ENCODE measurements around the gene HMOX1. TPM values are rescaled to one million over a fixed set of nuclear protein-coding genes. Genes with fewer than 3 reads are reported as not detected.

Gene HMOX1, protein sequence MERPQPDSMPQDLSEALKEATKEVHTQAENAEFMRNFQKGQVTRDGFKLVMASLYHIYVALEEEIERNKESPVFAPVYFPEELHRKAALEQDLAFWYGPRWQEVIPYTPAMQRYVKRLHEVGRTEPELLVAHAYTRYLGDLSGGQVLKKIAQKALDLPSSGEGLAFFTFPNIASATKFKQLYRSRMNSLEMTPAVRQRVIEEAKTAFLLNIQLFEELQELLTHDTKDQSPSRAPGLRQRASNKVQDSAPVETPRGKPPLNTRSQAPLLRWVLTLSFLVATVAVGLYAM
- total RNA-seq = 28.5 TPM

DNA sequence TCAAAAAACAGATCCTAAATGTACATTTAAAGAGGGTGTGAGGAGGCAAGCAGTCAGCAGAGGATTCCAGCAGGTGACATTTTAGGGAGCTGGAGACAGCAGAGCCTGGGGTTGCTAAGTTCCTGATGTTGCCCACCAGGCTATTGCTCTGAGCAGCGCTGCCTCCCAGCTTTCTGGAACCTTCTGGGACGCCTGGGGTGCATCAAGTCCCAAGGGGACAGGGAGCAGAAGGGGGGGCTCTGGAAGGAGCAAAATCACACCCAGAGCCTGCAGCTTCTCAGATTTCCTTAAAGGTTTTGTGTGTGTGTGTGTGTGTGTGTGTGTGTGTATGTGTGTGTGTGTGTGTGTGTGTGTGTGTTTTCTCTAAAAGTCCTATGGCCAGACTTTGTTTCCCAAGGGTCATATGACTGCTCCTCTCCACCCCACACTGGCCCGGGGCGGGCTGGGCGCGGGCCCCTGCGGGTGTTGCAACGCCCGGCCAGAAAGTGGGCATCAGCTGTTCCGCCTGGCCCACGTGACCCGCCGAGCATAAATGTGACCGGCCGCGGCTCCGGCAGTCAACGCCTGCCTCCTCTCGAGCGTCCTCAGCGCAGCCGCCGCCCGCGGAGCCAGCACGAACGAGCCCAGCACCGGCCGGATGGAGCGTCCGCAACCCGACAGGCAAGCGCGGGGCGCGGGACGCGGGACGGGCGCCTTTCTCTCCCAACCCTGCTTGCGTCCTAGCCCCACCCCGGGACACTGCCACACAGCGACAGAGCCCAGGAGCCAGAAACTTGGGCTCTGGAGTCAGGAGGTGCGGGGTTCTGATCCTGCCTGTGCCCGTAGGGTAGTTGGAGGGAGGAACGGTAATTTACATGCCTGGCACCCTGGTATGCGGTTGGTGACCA, at the start of gene HMOX1:
HMOX1 (plus strand) TSS at position 560 of the 887 bp plus-strand sequence; CDS start at position 638, 78 bp downstream.

DNA sequence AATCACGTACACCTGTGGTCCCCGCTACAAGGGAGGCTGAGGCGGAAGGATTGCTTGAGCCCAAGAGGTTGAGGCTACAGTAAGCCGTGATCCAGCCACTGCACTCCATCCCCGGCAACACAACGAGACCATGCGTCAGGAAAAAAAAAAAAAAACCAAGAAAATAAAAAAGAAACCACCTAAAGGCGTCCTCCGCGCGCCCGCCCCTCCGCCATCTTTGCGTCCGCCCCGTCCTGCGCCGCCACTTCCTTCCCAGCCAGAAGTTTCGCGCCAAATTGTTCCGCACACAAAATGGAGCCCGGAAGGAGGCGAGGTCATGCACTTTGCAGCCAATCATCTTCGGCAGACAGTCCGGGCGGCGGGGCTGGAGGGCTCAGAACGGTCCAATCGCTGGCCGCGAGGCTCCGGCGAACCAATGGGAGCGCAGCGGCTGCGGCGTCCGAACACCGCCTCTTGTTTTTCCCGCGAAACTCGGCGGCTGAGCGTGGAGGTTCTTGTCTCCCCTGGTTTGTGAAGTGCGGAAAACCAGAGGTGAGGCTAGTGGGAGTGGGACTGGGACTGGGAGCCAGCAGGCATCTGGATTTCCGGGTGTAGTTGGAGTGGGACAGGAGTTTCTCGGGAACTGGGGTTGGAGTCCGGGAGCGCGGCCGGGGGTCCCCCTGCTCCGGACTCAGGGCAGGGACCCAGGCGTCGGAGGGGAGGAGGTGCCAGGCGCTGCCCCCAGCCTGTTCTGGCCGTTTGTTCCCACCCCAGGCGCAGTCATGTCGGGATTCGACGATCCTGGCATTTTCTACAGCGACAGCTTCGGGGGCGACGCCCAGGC, 19.0 kb downstream of the HMOX1 start, which contains the start of gene MCM5:
MCM5 (plus strand) TSS at position 463 of the 823 bp plus-strand sequence; CDS start at position 762, 299 bp downstream.

Small RNA genes within 50 kb of the gene (small RNA-seq; reads per million reads assigned to genes)
- gene MIR3909 (ENCODE audit: low replicate concordance) (2.0 reads per million, percentile 89 among the genes with 10 or more reads in this experiment), gene MIR6069 (ENCODE audit: low replicate concordance) (not detected)

Other genes starting within 250 kb of the HMOX1 start
- 19.8 TPM for gene HMGXB4, start 123.6 kb upstream of the HMOX1 start, total RNA-seq
- gene TOM1, start 81.2 kb upstream of the HMOX1 start, total RNA-seq = 37.1 TPM
- gene MCM5, start 19.0 kb downstream of the HMOX1 start, total RNA-seq = 77.0 TPM
- gene RASD2, start 159.7 kb downstream of the HMOX1 start, total RNA-seq = 1.2 TPM
- gene MB, start 236.2 kb downstream of the HMOX1 start, total RNA-seq = 41.5 TPM

Measured in metanephros (tissue), 2 donors.